ENCODE results near the gene AKR7A2.

AKR7A2 gene

GRCh38 chr1:19333587-19334354 is 21.8 kb upstream of the AKR7A2 start:
- H3K79me2 ChIP-seq (ENCODE audit: insufficient read depth, low read length): no peaks in the 10 kb centered on the region
- H3K36me3 ChIP-seq (ENCODE audit: low read length): no peaks in the 10 kb centered on the region
- TF ChIP-seq CTCF (IDR thresholded peaks at IDR 0.05; ENCODE audit: insufficient read depth, low read length, poor library complexity, severe bottlenecking) (no peak), EZH2phosphoT487 (conservative IDR thresholded peaks at IDR 0.05; ENCODE audit: low read length) (no peak)
- no peaks in the 10 kb centered on the region for H3F3A ChIP-seq (ENCODE audit: insufficient read depth)
- no peak overlapping the region for H3K4me2 ChIP-seq (ENCODE audit: low read depth, low read length, poor library complexity, severe bottlenecking)
- H3K4me3 ChIP-seq (ENCODE audit: insufficient read depth, low read length, poor library complexity, severe bottlenecking): no peak overlapping the region
- no peak overlapping the region for H2AFZ ChIP-seq (ENCODE audit: low read depth, low read length, severe bottlenecking)
- no peaks in the 10 kb centered on the region for H4K20me1 ChIP-seq (ENCODE audit: low read depth, low read length)
- no peaks in the 10 kb centered on the region for H3K9me2 ChIP-seq (replicated peaks; ENCODE audit: insufficient read depth, low read length)
- no peak overlapping the region for H3K27ac ChIP-seq (ENCODE audit: low read depth, low read length)
- no peak overlapping the region for H3K9ac ChIP-seq (ENCODE audit: low read length)
- no peaks in the 10 kb centered on the region for H3K9me3 ChIP-seq (ENCODE audit: insufficient read depth, low read length)
- H3K27me3 ChIP-seq (ENCODE audit: low read length): no peaks in the 10 kb centered on the region

DNA sequence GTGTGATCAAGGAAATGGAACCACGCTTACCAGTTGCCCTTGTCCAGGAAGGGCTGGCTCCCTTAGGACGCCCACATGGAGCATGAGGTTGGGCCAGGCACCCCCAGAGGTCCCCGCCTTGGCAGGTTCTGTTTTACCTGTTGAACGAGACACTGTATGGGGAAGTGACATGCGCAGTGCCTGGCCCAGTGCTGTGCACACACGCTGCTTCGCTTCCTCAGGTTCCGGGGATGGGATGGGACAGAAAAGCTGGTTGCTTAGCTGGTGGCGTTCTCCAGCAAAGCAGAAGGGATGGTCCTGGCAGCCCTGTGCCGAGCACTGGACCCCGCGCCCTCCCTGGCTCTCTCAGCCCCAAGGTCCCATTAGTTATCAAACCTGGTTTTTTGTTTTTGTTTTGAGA is 20.9 kb upstream of the AKR7A2 start:
- Histone ChIP-seq H3K9ac (ENCODE audit: low read length) (no peak overlapping the region), H3K27ac (ENCODE audit: low read depth, low read length) (no peak overlapping the region), H3K36me3 (ENCODE audit: low read length) (no peaks in the 10 kb centered on the region), H3K4me3 (ENCODE audit: insufficient read depth, low read length, poor library complexity, severe bottlenecking) (no peak overlapping the region), H3K9me3 (ENCODE audit: insufficient read depth, low read length) (no peaks in the 10 kb centered on the region), H3F3A (ENCODE audit: insufficient read depth) (no peaks in the 10 kb centered on the region), H3K4me2 (ENCODE audit: low read depth, low read length, poor library complexity, severe bottlenecking) (no peak overlapping the region), H4K20me1 (ENCODE audit: low read depth, low read length) (no peaks in the 10 kb centered on the region), H3K79me2 (ENCODE audit: insufficient read depth, low read length) (no peaks in the 10 kb centered on the region), H2AFZ (ENCODE audit: low read depth, low read length, severe bottlenecking) (no peak overlapping the region), H3K9me2 (replicated peaks; ENCODE audit: insufficient read depth, low read length) (no peaks in the 10 kb centered on the region), H3K27me3 (ENCODE audit: low read length) (no peaks in the 10 kb centered on the region)
- TF ChIP-seq EZH2phosphoT487 (conservative IDR thresholded peaks at IDR 0.05; ENCODE audit: low read length) (no peak), CTCF (IDR thresholded peaks at IDR 0.05; ENCODE audit: insufficient read depth, low read length, poor library complexity, severe bottlenecking) (no peak)

- Histone ChIP-seq H3K79me2 (ENCODE audit: insufficient read depth, low read length) (no peaks in the 10 kb centered on the region), H3F3A (ENCODE audit: insufficient read depth) (no peaks in the 10 kb centered on the region), H2AFZ (ENCODE audit: low read depth, low read length, severe bottlenecking) (no peak overlapping the region), H3K27me3 (ENCODE audit: low read length) (no peaks in the 10 kb centered on the region), H3K4me3 (ENCODE audit: insufficient read depth, low read length, poor library complexity, severe bottlenecking) (no peak overlapping the region), H3K9ac (ENCODE audit: low read length) (no peak overlapping the region), H3K4me2 (ENCODE audit: low read depth, low read length, poor library complexity, severe bottlenecking) (no peak overlapping the region), H3K27ac (ENCODE audit: low read depth, low read length) (no peak overlapping the region), H3K9me2 (replicated peaks; ENCODE audit: insufficient read depth, low read length) (no peaks in the 10 kb centered on the region), H3K9me3 (ENCODE audit: insufficient read depth, low read length) (no peaks in the 10 kb centered on the region), H3K36me3 (ENCODE audit: low read length) (no peaks in the 10 kb centered on the region), H4K20me1 (ENCODE audit: low read depth, low read length) (no peaks in the 10 kb centered on the region)
- TF ChIP-seq CTCF (IDR thresholded peaks at IDR 0.05; ENCODE audit: insufficient read depth, low read length, poor library complexity, severe bottlenecking) (no peak), EZH2phosphoT487 (conservative IDR thresholded peaks at IDR 0.05; ENCODE audit: low read length) (no peak)
Measured at GRCh38 chr1:19331262-19331878, 19.4 kb upstream of the AKR7A2 start.
